IPS DF 6.9 (cell line): ENCODE data around the gene RAET1G.
"Not testable (repeated sequence)": the region's sequence is repeated elsewhere in the genome, so short reads cannot be mapped to it uniquely, and the experiment has no call there.

ENCODE experiments used
- DNase-seq: peaks from one replicate; pipeline ENCODE4 v3.0.0-alpha.2; 2013; ENCODE audit warnings: low read depth, low spot score
- H3K27ac ChIP-seq: one replicate; pipeline ENCODE4 v1.5.1; 2013; ENCODE audit warnings: low read length, control low read depth
- H3K27me3 ChIP-seq: 2 replicates; pipeline ENCODE4 v1.6.1; 2013; ENCODE audit warnings: mild to moderate bottlenecking, low read length; ENCODE audit not compliant: control insufficient read depth, insufficient read depth
- H3K36me3 ChIP-seq: 2 replicates; pipeline ENCODE4 v1.6.1; 2013; ENCODE audit warnings: low read length; ENCODE audit not compliant: control insufficient read depth, insufficient read depth
- H3K4me1 ChIP-seq: 2 replicates; pipeline ENCODE4 v1.6.1; 2013; ENCODE audit warnings: low read length; ENCODE audit not compliant: control insufficient read depth, insufficient read depth
- H3K4me3 ChIP-seq: 2 replicates; pipeline ENCODE4 v1.5.1; 2013; ENCODE audit warnings: mild to moderate bottlenecking, low read length
- H3K9me3 ChIP-seq: 2 replicates; pipeline ENCODE4 v1.6.1; 2013; ENCODE audit warnings: low read length, inconsistent platforms; ENCODE audit not compliant: control insufficient read depth, insufficient read depth
- WGBS: extraction: QIAGEN DNeasy Blood & Tissue Kit; methylation state at CpG from one replicate; pipeline ENCODE4 v1.1.7; 2013; ENCODE audit warnings: mixed read lengths, missing lambda C conversion rate; ENCODE audit not compliant: insufficient read length, insufficient coverage; 5-methylcytosine and 5-hydroxymethylcytosine counted together

RAET1G gene

GRCh38 chr6:149963212-149963461 lies 40.2 kb upstream of the RAET1G start:
- no peak for DNase-seq
- Histone ChIP-seq H3K36me3 (no peaks in the 10 kb centered on the region), H3K4me1 (peaks cover 5% of the 10 kb centered on the region; the same call in 1 of the 2 replicates), H3K9me3 (no peaks in the 10 kb centered on the region), H3K27me3 (peaks cover 67% of the 10 kb centered on the region), H3K4me3 (no peak overlapping the region; the same call in 1 of the 2 replicates), H3K27ac (no peak overlapping the region)
- no CpG with 5 or more reads among the region's 8 CpGs for whole genome bisulfite sequencing

- no peak for DNase-seq
- Histone ChIP-seq H3K9me3 (no peaks in the 10 kb centered on the region), H3K36me3 (no peaks in the 10 kb centered on the region), H3K27ac (no peak overlapping the region), H3K27me3 (peaks cover 64% of the 10 kb centered on the region), H3K4me3 (no peak overlapping the region; the same call in 1 of the 2 replicates), H3K4me1 (peaks cover 5% of the 10 kb centered on the region; the same call in 1 of the 2 replicates)
- WGBS = no CpG with 5 or more reads among the region's 7 CpGs
These were observed 39.7 kb upstream of the RAET1G start for GRCh38 chr6:149962461-149963211.

GRCh38 chr6:149961728-149962425 lies 39.0 kb upstream of the RAET1G start:
- DNase-seq = no peak
- H3K4me1 ChIP-seq = peaks cover 5% of the 10 kb centered on the region; the same call in 1 of the 2 replicates
- H3K27ac ChIP-seq = no peak overlapping the region
- H3K36me3 ChIP-seq = no peaks in the 10 kb centered on the region
- no CpG with 5 or more reads among the region's 6 CpGs for WGBS
- no peak overlapping the region for H3K4me3 ChIP-seq
- no peaks in the 10 kb centered on the region for H3K9me3 ChIP-seq
- H3K27me3 ChIP-seq = peaks cover 59% of the 10 kb centered on the region

GRCh38 chr6:149960488-149960887 lies 37.6 kb upstream of the RAET1G start:
- no peak for DNase-seq
- Histone ChIP-seq H3K9me3 (no peaks in the 10 kb centered on the region), H3K4me1 (peaks cover 4% of the 10 kb centered on the region; the same call in 1 of the 2 replicates), H3K4me3 (no peak overlapping the region), H3K27me3 (peaks cover 57% of the 10 kb centered on the region), H3K36me3 (no peaks in the 10 kb centered on the region), H3K27ac (no peak overlapping the region)
- no CpG with 5 or more reads among the region's 6 CpGs for WGBS

GRCh38 chr6:149959806-149960205 lies 36.9 kb upstream of the RAET1G start:
- peaks cover 56% of the 10 kb centered on the region for H3K27me3 ChIP-seq
- no CpG with 5 or more reads among the region's 4 CpGs for WGBS

GRCh38 chr6:149958124-149958523 lies 35.2 kb upstream of the RAET1G start:
- no CpG with 5 or more reads among the region's 3 CpGs for WGBS
- not testable (repeated sequence) for H3K36me3 ChIP-seq, H3K4me1 ChIP-seq, H3K27ac ChIP-seq, DNase-seq, H3K4me3 ChIP-seq, H3K9me3 ChIP-seq
- peaks cover 53% of the 10 kb centered on the region for H3K27me3 ChIP-seq

More at GRCh38 chr6:149959806-149960205, 36.9 kb upstream of the RAET1G start:
- not testable (repeated sequence) for H3K9me3 ChIP-seq, DNase-seq, H3K4me1 ChIP-seq, H3K36me3 ChIP-seq, H3K4me3 ChIP-seq, H3K27ac ChIP-seq

GRCh38 chr6:149955654-149956317 lies 32.9 kb upstream of the RAET1G start:
- not testable (repeated sequence) for DNase-seq, H3K4me3 ChIP-seq, H3K9me3 ChIP-seq, H3K36me3 ChIP-seq, H3K27ac ChIP-seq, H3K4me1 ChIP-seq
- peaks cover 41% of the 10 kb centered on the region for H3K27me3 ChIP-seq
- no CpG with 5 or more reads among the region's 7 CpGs for WGBS

GRCh38 chr6:149954984-149955653 lies 32.2 kb upstream of the RAET1G start:
- not testable (repeated sequence) for H3K4me3 ChIP-seq, H3K9me3 ChIP-seq, H3K4me1 ChIP-seq, H3K36me3 ChIP-seq, DNase-seq, H3K27ac ChIP-seq
- WGBS = no CpG with 5 or more reads among the region's 21 CpGs
- peaks cover 37% of the 10 kb centered on the region for H3K27me3 ChIP-seq

GRCh38 chr6:149954328-149954983 lies 31.5 kb upstream of the RAET1G start:
- no CpG with 5 or more reads among the region's 53 CpGs for WGBS
- not testable (repeated sequence) for H3K36me3 ChIP-seq, H3K9me3 ChIP-seq, H3K4me1 ChIP-seq, H3K27ac ChIP-seq, H3K4me3 ChIP-seq, DNase-seq
- H3K27me3 ChIP-seq = peaks cover 37% of the 10 kb centered on the region

GRCh38 chr6:149953934-149954327 lies 31.0 kb upstream of the RAET1G start:
- WGBS = no CpG with 5 or more reads among the region's 10 CpGs
- H3K36me3 ChIP-seq, H3K4me3 ChIP-seq, DNase-seq, H3K4me1 ChIP-seq, H3K27ac ChIP-seq, H3K9me3 ChIP-seq: not testable (repeated sequence)
- peaks cover 32% of the 10 kb centered on the region for H3K27me3 ChIP-seq
